ENCODE measurements around the gene ITGB7. TPM values are rescaled to one million over a fixed set of nuclear protein-coding genes. Genes with fewer than 3 reads are reported as not detected.

ITGB7 gene
- total and polyA plus RNA-seq, 9 of the 15 experiments (the other 6 are each of a cell fraction or from before 2014, with no cell fraction given), result 0.06 to 2.0 (median 0.67) TPM

GRCh38 chr12:53220694-53221202 is 13.7 kb upstream of the ITGB7 start:
- CTCF ChIA-PET (ENCODE audit: low intra/inter-chr PET ratio), result no interaction called here
- no TSS peak for BruUV-seq (replicated peaks)
- TF ChIP-seq NONO (IDR thresholded peaks at IDR 0.05; ENCODE audit: low read depth in 2 of 2, low read length in 1 of 2) (0 out of 4 replicates have a peak, but pooled peaks of 1 of the 2 experiments have one; percentile 38), SMARCA4 (IDR thresholded peaks at IDR 0.05) (0 out of 2 replicates have a peak, but pooled peaks have one; percentile 12), TEAD2 (tag; IDR thresholded peaks at IDR 0.05) (peak; percentile 45; the same call in 1 of the 2 replicates), USF1 (CRISPR knock-in tag; IDR thresholded peaks at IDR 0.05) (peak; percentile 28; the same call in 1 of the 2 replicates), CXXC5 (CRISPR knock-in tag; IDR thresholded peaks at IDR 0.05) (peak; percentile 37; the same call in 1 of the 2 replicates), TAF9B (IDR thresholded peaks at IDR 0.05; ENCODE audit: partially characterized antibody) (no peak), CCNT2 (IDR thresholded peaks at IDR 0.05; ENCODE audit: borderline replicate concordance, extremely low read depth, insufficient read length, low read depth, low read length) (peak; percentile 38), ZNF584 (CRISPR knock-in tag; IDR thresholded peaks at IDR 0.05; ENCODE audit: low read depth) (0 out of 2 replicates have a peak, but pooled peaks have one; percentile 57), ZBTB11 (CRISPR knock-in tag; IDR thresholded peaks at IDR 0.05) (0 out of 6 replicates have a peak, but pooled peaks of 1 of the 3 experiments have one; percentile 20), HSF4 (CRISPR knock-in tag; IDR thresholded peaks at IDR 0.05; ENCODE audit: borderline replicate concordance) (no peak), ZNF780A (CRISPR knock-in tag; IDR thresholded peaks at IDR 0.05) (no peak), MAZ (CRISPR knock-in tag; conservative IDR thresholded peaks at IDR 0.05 in 1 of 2, IDR thresholded peaks at IDR 0.05 in 1 of 2) (peak in 1 of 2 experiments; percentile 98; a peak in 3 of 4 replicates), ILK (tag; IDR thresholded peaks at IDR 0.05; ENCODE audit: borderline replicate concordance, low read depth) (no peak), CTBP1 (IDR thresholded peaks at IDR 0.05; ENCODE audit: borderline replicate concordance) (peak; percentile 54; the same call in 1 of the 2 replicates)

More at GRCh38 chr12:53220694-53221202, 13.7 kb upstream of the ITGB7 start:
- POLR2A ChIA-PET, result interaction anchor here (0.8 to 2.2 kb wide), 9 partner anchors 9 to 70 kb away, joined by 3 to 6 read pairs (median 4); partner anchors contain the start of genes CSAD, ESPL1 and ZNF740
- peaks cover 24% of the 10 kb centered on the region for H3K79me2 ChIP-seq (ENCODE audit: control insufficient read depth, insufficient read depth, low read length)
- peak; percentile 86 for ATAC-seq
- intact Hi-C loops (cut with micrococcal nuclease) (loop anchor here (1.0 to 2.0 kb wide), 3 partner anchors 31 to 48 kb away; partner anchors contain the start of genes CSAD, ESPL1 and ZNF740), in situ Hi-C loops (cut with MboI) (no loop called here)
- H3K9me3 ChIP-seq (replicated peaks; ENCODE audit: control insufficient read depth, insufficient read depth, low read depth, low read length), result no peaks in the 10 kb centered on the region
- no peaks in the 10 kb centered on the region for H3K27me3 ChIP-seq (ENCODE audit: control insufficient read depth in 2 of 2, insufficient read depth in 2 of 2, low read length in 2 of 2)
- H3K36me3 ChIP-seq (ENCODE audit: control insufficient read depth, insufficient read depth, low read length), result no peaks in the 10 kb centered on the region
- H3K9ac ChIP-seq (ENCODE audit: insufficient read depth in 1 of 2, low read depth in 2 of 2, low read length in 2 of 2), result peak overlapping the region; percentile 89 to 93
- H2AFZ ChIP-seq (ENCODE audit: low read depth, low read length), result peak overlapping the region; percentile 94
- H3K4me3 ChIP-seq, result peak overlapping the region; percentile 64
- peaks cover 50 to 79% of the 10 kb centered on the region in 2 experiments for H3K4me1 ChIP-seq (replicated peaks in 1 of 2; ENCODE audit: control insufficient read depth in 2 of 2, insufficient read depth in 2 of 2, low read length in 2 of 2)
- H3K9me1 ChIP-seq (ENCODE audit: control insufficient read depth, insufficient read depth, low read length), result no peaks in the 10 kb centered on the region
- peak overlapping the region; percentile 99 for H3K4me2 ChIP-seq (ENCODE audit: insufficient read depth, low read length)
- WGBS (ENCODE audit: insufficient coverage, low coverage, missing lambda C conversion rate), result 0% methylated on average over 24 of the region's 42 CpGs
- no peaks in the 10 kb centered on the region for H4K20me1 ChIP-seq (replicated peaks; ENCODE audit: control insufficient read depth, insufficient read depth, low read length)
- peak; percentile 95 to 96 (median 96) for DNase-seq (ENCODE audit: extremely low read depth in 1 of 4, low spot score in 3 of 4)
- peak; percentile 64 for FAIRE-seq
- H3K27ac ChIP-seq (ENCODE audit: extremely low read depth, low read depth, low read length), result peak overlapping the region; percentile 99
